Ishikawa (cell line): ENCODE measurements around the gene VPS16.

ENCODE experiments used
- CEBPB ChIP-seq: IDR thresholded peaks from 2 replicates; pipeline ENCODE4 v1.6.1; 2012
- TAF1 ChIP-seq: IDR thresholded peaks from 2 replicates; pipeline ENCODE4 v1.6.1; 2012; ENCODE audit warnings: low read depth, mild to moderate bottlenecking
- YY1 ChIP-seq: IDR thresholded peaks from 2 replicates; pipeline ENCODE4 v1.6.1; 2012; ENCODE audit warnings: low read depth

DNA sequence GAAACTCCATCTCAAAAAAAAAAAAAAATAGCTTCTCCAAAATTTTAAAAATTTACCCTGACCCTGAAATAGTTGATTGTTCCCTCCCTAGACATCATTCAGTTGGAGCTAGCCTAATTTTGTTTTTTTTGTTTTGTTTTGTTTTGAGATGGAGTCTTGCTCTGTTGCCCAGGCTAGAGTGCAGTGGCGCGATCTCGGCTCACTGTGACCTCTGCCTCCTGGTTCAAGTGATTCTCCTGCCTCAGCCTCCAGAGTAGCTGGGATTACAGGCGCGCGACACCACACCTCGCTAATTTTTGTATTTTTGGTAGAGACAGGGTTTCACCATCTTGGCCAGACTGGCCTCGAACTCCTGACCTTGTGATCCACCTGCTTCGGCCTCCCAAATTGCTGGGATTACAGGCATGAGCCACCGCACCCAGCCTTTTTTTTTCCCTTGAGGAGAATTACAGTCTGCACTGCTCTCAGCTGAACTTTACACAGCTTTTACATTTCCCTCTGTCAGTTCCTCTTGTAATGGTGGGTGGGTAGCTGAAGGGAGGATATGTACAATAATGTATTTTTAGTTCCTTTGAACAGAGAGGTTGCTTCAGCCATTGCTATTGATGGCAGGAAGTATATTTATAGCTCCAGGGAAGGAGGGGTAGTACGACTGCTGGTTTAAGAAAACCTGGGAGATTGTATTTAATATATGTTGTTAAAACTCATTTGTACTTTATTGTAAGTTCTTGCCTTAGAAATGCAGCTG is 60.5 kb downstream of the VPS16 start:
- TF ChIP-seq YY1: no peak
- TF ChIP-seq TAF1: no peak
- no peak for TF ChIP-seq CEBPB
